DOHH2 (cell line): Measurements from ENCODE around the gene GALNT2.

Source experiments
- H3F3A ChIP-seq: fragments of 200-600 bp; sonication (generic), shearing (Covaris generic); 2 replicates; pipeline ENCODE4 v1.6.0; 2016; ENCODE audit warnings: antibody characterized with exemption, mild to moderate bottlenecking; ENCODE audit not compliant: control insufficient read depth, insufficient read depth
- H3K27ac ChIP-seq: fragments of 200-600 bp; sonication (generic); 2 replicates; pipeline ENCODE4 v1.5.1; 2014; ENCODE audit warnings: low read depth, mild to moderate bottlenecking, low read length, moderate library complexity
- H3K27me3 ChIP-seq: fragments of 200-600 bp; sonication (generic); 2 replicates; pipeline ENCODE4 v1.6.1; 2014; ENCODE audit warnings: mild to moderate bottlenecking, low read length, mixed read lengths; ENCODE audit not compliant: control insufficient read depth
- H3K36me3 ChIP-seq: fragments of 200-600 bp; sonication (generic); 2 replicates; pipeline ENCODE4 v1.6.1; 2014; ENCODE audit warnings: mild to moderate bottlenecking, low read length, moderate library complexity, mixed read lengths; ENCODE audit not compliant: control insufficient read depth
- H3K4me1 ChIP-seq: fragments of 200-600 bp; sonication (generic); 2 replicates; pipeline ENCODE4 v1.6.1; 2014; ENCODE audit warnings: mild to moderate bottlenecking, low read length, mixed read lengths; ENCODE audit not compliant: control insufficient read depth
- H3K4me2 ChIP-seq: fragments of 200-600 bp; sonication (generic); 2 replicates; pipeline ENCODE4 v1.6.0; 2014; ENCODE audit warnings: mild to moderate bottlenecking, low read length, moderate library complexity
- H3K4me3 ChIP-seq: fragments of 200-600 bp; sonication (generic); 2 replicates; pipeline ENCODE4 v1.5.1; 2014; ENCODE audit warnings: mild to moderate bottlenecking, low read length, mixed read lengths
- H3K79me2 ChIP-seq: fragments of 200-600 bp; sonication (generic); 2 replicates; pipeline ENCODE4 v1.6.1; 2014; ENCODE audit warnings: mild to moderate bottlenecking, low read length, mixed read lengths; ENCODE audit not compliant: control insufficient read depth
- H3K9me2 ChIP-seq: fragments of 200-600 bp; sonication (generic); replicated peaks from 2 replicates; pipeline ENCODE4 v1.6.1; 2014; ENCODE audit warnings: mild to moderate bottlenecking, low read length, mixed read lengths; ENCODE audit not compliant: control insufficient read depth
- H3K9me3 ChIP-seq: fragments of 200-600 bp; sonication (generic); 2 replicates; pipeline ENCODE4 v1.6.1; 2014; ENCODE audit warnings: antibody characterized with exemption, low read length, mixed read lengths; ENCODE audit not compliant: control insufficient read depth, insufficient read depth
- H4K20me1 ChIP-seq: fragments of 200-600 bp; sonication (generic); 2 replicates; pipeline ENCODE4 v1.6.0; 2014; ENCODE audit warnings: low read depth, mild to moderate bottlenecking, antibody characterized with exemption, low read length, moderate library complexity; ENCODE audit not compliant: control insufficient read depth, insufficient read depth
- EZH2phosphoT487 ChIP-seq: fragments of 200-600 bp; sonication (generic); IDR thresholded peaks from 2 replicates; pipeline ENCODE4 v1.6.1; 2017; ENCODE audit warnings: borderline replicate concordance, mild to moderate bottlenecking, antibody characterized with exemption, low read length, moderate library complexity, mixed read lengths
- TF ChIP-seq, protein P1 (sequence below): fragments of 200-600 bp; sonication (generic); IDR thresholded peaks from one replicate; pipeline ENCODE4 v1.5.1; 2014; ENCODE audit warnings: antibody characterized with exemption, mild to moderate bottlenecking, low read depth, low read length; ENCODE audit not compliant: poor library complexity, severe bottlenecking

The GALNT2 gene

DNA sequence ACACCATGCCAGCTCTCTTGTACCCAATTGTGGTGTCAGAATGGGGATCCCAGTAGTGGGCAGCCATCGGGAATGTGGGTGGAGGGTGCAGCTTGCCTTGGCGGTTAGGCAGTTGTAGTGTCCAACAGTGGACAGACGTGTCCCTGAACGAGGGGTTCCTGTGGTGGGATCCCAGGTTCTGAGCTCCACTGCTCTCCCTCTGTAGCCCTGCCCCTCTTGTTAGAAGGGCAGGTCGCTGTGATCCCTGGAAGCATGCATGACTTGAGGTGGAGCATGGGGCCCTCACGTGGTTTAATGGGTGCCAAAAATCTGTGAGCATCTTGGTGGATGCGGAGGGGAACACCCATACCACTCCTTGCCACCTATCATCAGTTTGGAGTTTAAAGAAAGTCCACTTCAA is 4.3 kb downstream of the GALNT2 start:
- H4K20me1 ChIP-seq = peaks cover 27% of the 10 kb centered on the region
- no peaks in the 10 kb centered on the region for H3F3A ChIP-seq
- peaks cover 3% of the 10 kb centered on the region; the same call in 1 of the 2 replicates for H3K36me3 ChIP-seq
- TF ChIP-seq, protein P1, sequence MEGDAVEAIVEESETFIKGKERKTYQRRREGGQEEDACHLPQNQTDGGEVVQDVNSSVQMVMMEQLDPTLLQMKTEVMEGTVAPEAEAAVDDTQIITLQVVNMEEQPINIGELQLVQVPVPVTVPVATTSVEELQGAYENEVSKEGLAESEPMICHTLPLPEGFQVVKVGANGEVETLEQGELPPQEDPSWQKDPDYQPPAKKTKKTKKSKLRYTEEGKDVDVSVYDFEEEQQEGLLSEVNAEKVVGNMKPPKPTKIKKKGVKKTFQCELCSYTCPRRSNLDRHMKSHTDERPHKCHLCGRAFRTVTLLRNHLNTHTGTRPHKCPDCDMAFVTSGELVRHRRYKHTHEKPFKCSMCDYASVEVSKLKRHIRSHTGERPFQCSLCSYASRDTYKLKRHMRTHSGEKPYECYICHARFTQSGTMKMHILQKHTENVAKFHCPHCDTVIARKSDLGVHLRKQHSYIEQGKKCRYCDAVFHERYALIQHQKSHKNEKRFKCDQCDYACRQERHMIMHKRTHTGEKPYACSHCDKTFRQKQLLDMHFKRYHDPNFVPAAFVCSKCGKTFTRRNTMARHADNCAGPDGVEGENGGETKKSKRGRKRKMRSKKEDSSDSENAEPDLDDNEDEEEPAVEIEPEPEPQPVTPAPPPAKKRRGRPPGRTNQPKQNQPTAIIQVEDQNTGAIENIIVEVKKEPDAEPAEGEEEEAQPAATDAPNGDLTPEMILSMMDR = no peak
- H3K79me2 ChIP-seq = peaks cover 88% of the 10 kb centered on the region
- H3K27me3 ChIP-seq = no peaks in the 10 kb centered on the region
- H3K4me2 ChIP-seq = no peak overlapping the region
- peaks cover 19% of the 10 kb centered on the region for H3K4me1 ChIP-seq
- H3K9me3 ChIP-seq = no peaks in the 10 kb centered on the region
- H3K9me2 ChIP-seq = no peaks in the 10 kb centered on the region
- H3K27ac ChIP-seq = no peak overlapping the region
- H3K4me3 ChIP-seq = no peak overlapping the region

DNA sequence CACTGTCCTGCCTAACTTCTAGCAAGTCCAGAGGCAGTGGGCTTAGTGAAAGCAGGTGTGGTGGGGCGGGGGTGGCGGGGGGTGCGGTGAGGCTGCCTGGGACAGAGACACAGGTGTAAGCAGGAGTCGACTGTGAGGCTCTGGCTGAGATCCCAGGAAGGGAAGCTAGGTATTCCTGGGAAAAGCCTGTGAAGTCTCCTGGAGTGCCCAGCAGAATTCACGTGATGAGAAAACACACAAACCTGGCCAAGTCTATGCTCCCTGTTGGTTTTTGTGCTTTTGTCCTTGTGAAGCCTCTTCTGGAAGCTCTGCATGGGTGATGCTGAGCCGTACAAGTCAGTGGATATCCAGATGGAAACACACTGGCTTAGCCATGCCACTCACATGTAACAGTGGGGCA is 5.3 kb downstream of the GALNT2 start:
- H3K4me3 ChIP-seq = no peak overlapping the region
- H3K27ac ChIP-seq = no peak overlapping the region
- H4K20me1 ChIP-seq = peaks cover 30% of the 10 kb centered on the region
- H3F3A ChIP-seq = no peaks in the 10 kb centered on the region
- no peak for TF ChIP-seq EZH2phosphoT487
- TF ChIP-seq, protein P1 = no peak
- H3K27me3 ChIP-seq = no peaks in the 10 kb centered on the region
- H3K36me3 ChIP-seq = peaks cover 8% of the 10 kb centered on the region; the same call in 1 of the 2 replicates
- peaks cover 16% of the 10 kb centered on the region for H3K4me1 ChIP-seq
- peaks cover 98% of the 10 kb centered on the region for H3K79me2 ChIP-seq
- no peaks in the 10 kb centered on the region for H3K9me2 ChIP-seq
- H3K9me3 ChIP-seq = no peaks in the 10 kb centered on the region
- H3K4me2 ChIP-seq = no peak overlapping the region

DNA sequence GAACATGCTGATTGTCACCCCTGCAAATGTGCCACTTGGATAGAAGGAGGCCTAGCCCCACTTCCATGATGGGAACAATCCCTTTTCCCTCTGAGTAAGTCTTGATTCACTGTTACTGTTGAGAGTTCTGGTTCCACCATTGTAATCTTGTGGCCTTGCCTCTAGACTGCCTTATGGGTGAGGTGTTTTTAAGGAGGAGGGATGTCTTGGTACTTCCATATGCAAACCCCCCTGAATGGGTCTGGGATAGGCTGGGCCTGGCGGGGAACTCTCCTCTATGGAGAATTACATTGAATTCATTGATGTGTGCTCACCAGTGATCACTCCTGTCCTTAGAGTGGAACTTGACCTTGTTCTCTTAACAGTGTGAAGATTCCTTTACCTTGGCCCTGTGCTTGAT is 5.8 kb downstream of the GALNT2 start:
- no peak overlapping the region for H3K4me2 ChIP-seq
- H3K9me2 ChIP-seq = no peaks in the 10 kb centered on the region
- peaks cover 16% of the 10 kb centered on the region for H3K4me1 ChIP-seq
- peaks cover 30% of the 10 kb centered on the region for H4K20me1 ChIP-seq
- peaks cover 8% of the 10 kb centered on the region; the same call in 1 of the 2 replicates for H3K36me3 ChIP-seq
- H3K27me3 ChIP-seq = no peaks in the 10 kb centered on the region
- H3K9me3 ChIP-seq = no peaks in the 10 kb centered on the region
- peaks cover 99% of the 10 kb centered on the region for H3K79me2 ChIP-seq
- no peak overlapping the region for H3K27ac ChIP-seq
- H3K4me3 ChIP-seq = no peak overlapping the region
- H3F3A ChIP-seq = no peaks in the 10 kb centered on the region
- TF ChIP-seq, protein P1 = no peak
- TF ChIP-seq EZH2phosphoT487 = no peak
